Myocyte (in vitro differentiated cells): ENCODE measurements around the gene PPP1R8. TPM values are rescaled to one million over a fixed set of nuclear protein-coding genes. Genes with fewer than 3 reads are reported as not detected.
A peak's percentile ranks its signal among the peaks of the same experiment; 100 is the strongest.
"Not testable (repeated sequence)": the region's sequence is repeated elsewhere in the genome, so short reads cannot be mapped to it uniquely, and the experiment has no call there.

Experiments
- DNase-seq: peaks from one replicate; pipeline ENCODE4 v3.0.0-alpha.2; 2012; ENCODE audit warnings: low read depth
- total RNA-seq: library from RNA; depleted of rRNA; stranded (reverse); fragments of >200 nt; gene quantifications from 2 replicates; pipeline ENCODE4 v1.2.3, GENCODE V29; 2014

The PPP1R8 gene
- total RNA-seq, 1 donor from 2014 or later = 48.2 TPM

GRCh38 chr1:27831568-27832410, 1.2 kb downstream of the PPP1R8 start:
- no peak for DNase-seq

- no peak for DNase-seq
Measured at GRCh38 chr1:27832762-27833161, 2.2 kb downstream of the PPP1R8 start.

- no peak for DNase-seq
Measured at GRCh38 chr1:27833470-27833869, 2.9 kb downstream of the PPP1R8 start.

- DNase-seq = no peak
Measured at GRCh38 chr1:27835046-27835445, 4.5 kb downstream of the PPP1R8 start.

GRCh38 chr1:27835501-27835900, 4.9 kb downstream of the PPP1R8 start:
- DNase-seq = no peak

- no peak for DNase-seq
Measured at GRCh38 chr1:27849951-27850350, 19.4 kb downstream of the PPP1R8 start.

GRCh38 chr1:27855085-27855484, 24.5 kb downstream of the PPP1R8 start:
- no peak for DNase-seq

- peak; percentile 77 for DNase-seq
Measured at GRCh38 chr1:27856561-27857343, 26.2 kb downstream of the PPP1R8 start.

- not testable (repeated sequence) for DNase-seq
Measured at GRCh38 chr1:27857552-27857951, 27.0 kb downstream of the PPP1R8 start.

- peak; percentile 89 for DNase-seq
Measured at GRCh38 chr1:27858072-27858948, 27.7 kb downstream of the PPP1R8 start.

GRCh38 chr1:27858949-27859576, 28.5 kb downstream of the PPP1R8 start:
- no peak for DNase-seq

GRCh38 chr1:27861436-27861835, 30.9 kb downstream of the PPP1R8 start:
- no peak for DNase-seq

- DNase-seq = no peak
Measured at GRCh38 chr1:27862004-27862403, 31.4 kb downstream of the PPP1R8 start.

GRCh38 chr1:27862671-27863537, 32.3 kb downstream of the PPP1R8 start:
- DNase-seq = peak; percentile 90

GRCh38 chr1:27863538-27863915, 32.9 kb downstream of the PPP1R8 start:
- no peak for DNase-seq

- DNase-seq = no peak
Measured at GRCh38 chr1:27864264-27864895, 33.8 kb downstream of the PPP1R8 start.

- DNase-seq = no peak
Measured at GRCh38 chr1:27865821-27866220, 35.2 kb downstream of the PPP1R8 start.

GRCh38 chr1:27868556-27868931, 38.0 kb downstream of the PPP1R8 start:
- DNase-seq = no peak

GRCh38 chr1:27868932-27869718, 38.5 kb downstream of the PPP1R8 start:
- no peak for DNase-seq
